AG04450 (cell line): Measurements from ENCODE around the gene EEF2KMT. TPM values are rescaled to one million over a fixed set of nuclear protein-coding genes. Genes with fewer than 3 reads are reported as not detected.

Experiments
- CTCF ChIA-PET: fragments of 300-600, 350-600 bp; formaldehyde crosslinking; extraction: SDS; loops from one replicate; lab custom pipeline; 2022; ENCODE audit warnings: antibody characterized with exemption, inconsistent platforms; lab: Charles Lee
- POLR2A ChIA-PET: fragments of 350-600 bp; formaldehyde crosslinking; extraction: SDS; loops from one replicate; lab custom pipeline; 2021; ENCODE audit warnings: antibody characterized with exemption, inconsistent platforms; lab: Yijun Ruan, JAX
- DNase-seq: peaks from one replicate; pipeline ENCODE4 v3.0.0-alpha.2; 2011; ENCODE audit warnings: low read depth, low spot score
- H3K27ac ChIP-seq: one replicate; pipeline ENCODE4 v1.5.1; 2012; ENCODE audit warnings: low read depth, low read length, control low read depth
- H3K27me3 ChIP-seq: one replicate; pipeline ENCODE4 v1.6.0; 2012; ENCODE audit warnings: low read length; ENCODE audit not compliant: control insufficient read depth, insufficient read depth
- H3K4me3 ChIP-seq: 2 replicates; pipeline ENCODE4 v1.5.1; 2011; ENCODE audit warnings: mild to moderate bottlenecking, low read depth, low read length, control low read depth
- H3K9me3 ChIP-seq: 2 replicates; pipeline ENCODE4 v1.5.1; 2012; ENCODE audit warnings: low read length; ENCODE audit not compliant: control insufficient read depth, insufficient read depth
- polyA plus RNA-seq: library from polyadenylated mRNA; depleted of rRNA; stranded (reverse); fragments of >200 nt; gene quantifications from 2 replicates; pipeline ENCODE4 v1.2.3, GENCODE V29; 2011; rRNA removed
- TF ChIP-seq, protein P1 (sequence below): IDR thresholded peaks from 2 replicates; pipeline ENCODE4 v1.5.1; 2011; ENCODE audit warnings: low read depth, low read length, control low read depth, inconsistent platforms

The EEF2KMT gene
- polyA plus RNA-seq, 1 experiment: 6.1 TPM

DNA sequence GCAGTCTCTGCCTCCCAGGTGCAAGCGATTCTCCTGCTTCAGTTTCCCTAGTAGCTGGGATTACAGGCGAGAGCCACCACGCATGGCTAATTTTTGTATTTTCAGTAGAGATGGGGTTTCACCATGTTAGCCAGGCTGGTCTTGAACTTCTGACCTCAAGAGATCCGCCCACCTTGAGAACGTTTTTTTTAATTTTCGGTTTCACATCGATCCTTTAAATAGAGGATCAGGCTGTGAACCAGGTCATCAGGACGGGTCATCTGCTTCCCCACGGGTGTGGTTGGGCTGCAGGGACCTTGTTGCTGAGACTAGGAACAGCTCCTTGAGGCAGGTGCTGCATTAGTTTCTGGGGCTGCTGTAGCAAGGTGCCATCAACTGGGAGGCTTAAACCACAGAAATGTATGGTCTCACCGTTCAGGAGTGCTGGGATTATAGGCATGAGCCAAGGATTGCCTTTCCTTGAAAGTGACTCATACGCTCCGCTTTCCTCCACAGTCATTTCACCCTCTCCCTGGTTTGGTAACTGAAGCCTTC lies 55.9 kb downstream of the EEF2KMT start:
- TF ChIP-seq, protein P1, sequence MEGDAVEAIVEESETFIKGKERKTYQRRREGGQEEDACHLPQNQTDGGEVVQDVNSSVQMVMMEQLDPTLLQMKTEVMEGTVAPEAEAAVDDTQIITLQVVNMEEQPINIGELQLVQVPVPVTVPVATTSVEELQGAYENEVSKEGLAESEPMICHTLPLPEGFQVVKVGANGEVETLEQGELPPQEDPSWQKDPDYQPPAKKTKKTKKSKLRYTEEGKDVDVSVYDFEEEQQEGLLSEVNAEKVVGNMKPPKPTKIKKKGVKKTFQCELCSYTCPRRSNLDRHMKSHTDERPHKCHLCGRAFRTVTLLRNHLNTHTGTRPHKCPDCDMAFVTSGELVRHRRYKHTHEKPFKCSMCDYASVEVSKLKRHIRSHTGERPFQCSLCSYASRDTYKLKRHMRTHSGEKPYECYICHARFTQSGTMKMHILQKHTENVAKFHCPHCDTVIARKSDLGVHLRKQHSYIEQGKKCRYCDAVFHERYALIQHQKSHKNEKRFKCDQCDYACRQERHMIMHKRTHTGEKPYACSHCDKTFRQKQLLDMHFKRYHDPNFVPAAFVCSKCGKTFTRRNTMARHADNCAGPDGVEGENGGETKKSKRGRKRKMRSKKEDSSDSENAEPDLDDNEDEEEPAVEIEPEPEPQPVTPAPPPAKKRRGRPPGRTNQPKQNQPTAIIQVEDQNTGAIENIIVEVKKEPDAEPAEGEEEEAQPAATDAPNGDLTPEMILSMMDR: no peak
- Histone ChIP-seq H3K9me3 (no peaks in the 10 kb centered on the region), H3K4me3 (no peak overlapping the region), H3K27ac (no peak overlapping the region), H3K27me3 (peaks cover 5% of the 10 kb centered on the region)
- POLR2A ChIA-PET: no interaction called here
- no peak for DNase-seq
- CTCF ChIA-PET: no interaction called here

DNA sequence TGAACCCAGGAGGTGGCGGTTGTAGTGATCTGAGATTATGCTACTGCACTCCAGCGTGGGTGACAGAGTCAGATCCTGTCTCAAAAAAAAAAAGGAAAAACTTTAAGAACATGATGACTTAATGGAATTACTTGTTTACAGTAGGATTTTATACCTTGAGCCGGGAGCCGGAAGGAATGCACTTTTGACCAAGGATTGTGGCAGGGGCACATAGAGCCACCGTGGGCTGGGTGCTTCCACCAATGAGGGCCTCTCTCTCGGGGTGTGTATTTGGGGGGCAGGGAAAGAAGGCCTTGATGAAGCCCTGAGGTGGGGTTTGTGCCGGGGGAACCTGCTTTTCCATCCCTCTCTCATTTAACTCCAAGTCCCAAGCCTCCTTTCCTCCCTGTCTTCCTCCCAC lies 57.1 kb downstream of the EEF2KMT start:
- no peak for DNase-seq
- CTCF ChIA-PET: no interaction called here
- H3K27ac ChIP-seq: no peak overlapping the region
- no peaks in the 10 kb centered on the region for H3K9me3 ChIP-seq
- TF ChIP-seq, protein P1: no peak
- H3K4me3 ChIP-seq: no peak overlapping the region
- H3K27me3 ChIP-seq: peaks cover 5% of the 10 kb centered on the region
- POLR2A ChIA-PET: no interaction called here

DNA sequence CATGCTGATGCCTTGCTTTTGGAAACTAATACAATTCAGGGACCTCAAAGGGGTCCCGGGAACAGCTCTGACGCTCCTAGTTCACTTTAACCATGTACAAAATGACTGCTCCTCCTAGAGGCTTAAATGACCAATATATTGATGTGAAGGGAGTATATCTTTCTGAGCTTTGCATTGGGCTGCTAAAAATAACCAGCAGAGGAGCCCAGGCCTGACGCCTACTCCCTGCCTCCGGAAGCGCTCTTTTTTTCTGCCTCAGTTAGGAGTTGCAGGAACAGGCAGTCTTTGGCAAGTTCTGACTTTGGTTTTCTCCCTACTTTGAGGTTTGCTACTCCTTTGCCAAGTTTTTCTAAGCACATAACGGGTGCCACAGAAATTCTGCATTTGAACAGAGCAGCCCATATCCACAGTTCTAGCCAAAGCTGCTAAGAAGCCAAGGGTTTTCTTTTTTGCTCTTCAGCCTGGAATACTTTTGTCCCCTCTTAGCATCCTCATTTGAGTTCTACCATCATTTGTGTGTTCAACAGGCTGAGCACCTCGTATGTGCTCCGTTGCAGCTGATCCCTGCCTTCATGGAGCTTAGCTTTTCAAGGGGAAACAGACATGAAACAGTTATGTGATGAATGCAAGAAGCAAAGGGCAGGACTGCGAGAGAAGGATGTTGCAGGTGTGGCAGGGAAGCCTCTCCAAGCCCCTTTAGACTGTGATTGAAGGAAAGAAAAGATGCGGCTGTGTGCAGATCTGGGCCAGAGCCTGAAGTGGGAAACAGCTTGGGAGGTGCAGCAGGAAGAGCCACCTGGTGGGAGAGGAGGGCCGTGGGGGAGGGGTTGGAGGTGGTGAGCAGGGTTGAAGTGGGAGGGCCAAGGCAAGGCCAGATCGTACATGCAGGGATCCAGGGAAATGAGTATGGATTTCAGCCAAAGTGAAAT lies 61.1 kb downstream of the EEF2KMT start:
- Histone ChIP-seq H3K9me3 (no peaks in the 10 kb centered on the region), H3K4me3 (no peak overlapping the region), H3K27ac (no peak overlapping the region), H3K27me3 (peaks cover 2% of the 10 kb centered on the region)
- ChIA-PET CTCF (interaction anchor here (0.8 to 1.5 kb wide), 2 partner anchors 12 to 22 kb away, joined by 3 read pairs; no protein-coding TSS in a partner anchor), POLR2A (no interaction called here)
- DNase-seq: no peak
- TF ChIP-seq, protein P1: no peak

DNA sequence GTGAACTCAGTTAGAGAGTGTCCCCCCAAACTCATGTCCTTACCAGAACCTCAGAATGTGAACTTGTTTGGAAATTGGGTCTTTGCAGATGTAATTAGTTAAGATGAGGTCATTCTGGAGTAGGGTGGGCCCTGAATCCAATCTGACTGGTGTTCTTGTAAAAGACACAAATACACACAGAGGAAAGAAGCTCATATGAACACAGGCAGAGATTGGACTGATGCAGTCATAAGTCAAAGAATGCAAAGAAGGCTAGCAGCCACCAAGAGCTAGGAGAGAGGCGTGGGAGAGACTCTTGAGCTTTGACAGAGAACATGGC lies 61.7 kb downstream of the EEF2KMT start:
- Histone ChIP-seq H3K27me3 (peaks cover 2% of the 10 kb centered on the region), H3K4me3 (no peak overlapping the region), H3K9me3 (no peaks in the 10 kb centered on the region), H3K27ac (no peak overlapping the region)
- DNase-seq: no peak
- ChIA-PET POLR2A (no interaction called here), CTCF (interaction anchor here (0.8 kb wide), 1 partner anchor 23 kb away, joined by 3 read pairs; no protein-coding TSS in a partner anchor)
- TF ChIP-seq, protein P1: no peak

Other genes with a start within 250 kb of the EEF2KMT start
- gene PPL, start 160.6 kb downstream of the EEF2KMT start, polyA plus RNA-seq: 2.0 and 2.2 TPM in 2 replicates
- 0.05 and 0.06 TPM in 2 replicates for gene SEC14L5, start 139.5 kb downstream of the EEF2KMT start, polyA plus RNA-seq
- 7.9 and 8.9 TPM in 2 replicates for gene NAGPA, start 63.9 kb downstream of the EEF2KMT start, polyA plus RNA-seq
- 1.2 and 1.3 TPM in 2 replicates for gene C16orf89, start 31.8 kb downstream of the EEF2KMT start, polyA plus RNA-seq
- 35.4 and 39.3 TPM in 2 replicates for gene ALG1, start 26.0 kb downstream of the EEF2KMT start, polyA plus RNA-seq